NK-92 (cell line): ENCODE measurements around the gene PPP2R2C.

Source experiments
- DNase-seq: peaks from one replicate; lab custom pipeline; 2025; ENCODE audit not compliant: unreplicated experiment; lab: John Stamatoyannopoulos, UW

The PPP2R2C gene

DNA sequence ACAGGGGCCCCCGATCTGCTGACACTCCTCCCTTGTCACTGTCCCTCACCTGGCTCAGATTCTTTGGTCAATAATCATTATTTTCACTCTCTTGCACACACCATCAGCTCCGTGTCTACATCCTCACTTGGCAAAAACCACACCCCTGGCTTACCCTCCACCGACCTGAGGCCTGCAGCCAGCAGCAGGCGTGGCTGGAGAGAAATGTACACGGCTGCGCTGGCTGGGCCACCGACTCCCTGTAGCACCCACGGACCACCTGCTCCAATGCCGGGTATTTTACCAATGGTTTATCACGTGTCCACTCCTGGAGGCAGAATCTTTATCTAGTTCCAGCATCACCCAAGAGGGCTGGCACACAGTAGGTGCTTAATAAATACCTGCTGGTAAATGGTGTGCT, 104.3 kb downstream of the PPP2R2C start:
- DNase-seq: no peak

DNA sequence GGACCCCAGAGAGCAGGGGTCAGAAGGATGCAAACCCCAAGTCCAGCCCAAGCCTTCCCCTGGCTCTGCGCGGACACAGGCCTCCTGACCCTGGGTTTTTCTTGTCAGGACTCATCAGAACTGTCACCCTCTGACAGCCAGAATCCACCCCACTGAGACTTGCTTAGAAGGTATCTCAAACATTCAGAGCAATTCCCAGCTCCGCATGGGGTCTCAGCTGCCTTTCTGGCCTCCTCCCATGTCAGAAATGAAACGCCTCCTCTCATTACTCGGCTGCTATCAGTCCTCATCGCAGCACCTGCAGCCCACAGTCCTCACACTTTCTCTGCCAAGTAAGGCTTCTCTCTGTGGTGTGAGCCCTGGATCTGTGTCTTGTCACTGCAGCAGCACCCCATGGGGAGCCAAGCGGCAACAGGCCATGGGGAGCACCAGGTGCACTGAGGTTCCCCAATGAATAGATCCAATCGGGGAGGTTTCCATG, 105.0 kb downstream of the PPP2R2C start:
- DNase-seq: no peak

DNA sequence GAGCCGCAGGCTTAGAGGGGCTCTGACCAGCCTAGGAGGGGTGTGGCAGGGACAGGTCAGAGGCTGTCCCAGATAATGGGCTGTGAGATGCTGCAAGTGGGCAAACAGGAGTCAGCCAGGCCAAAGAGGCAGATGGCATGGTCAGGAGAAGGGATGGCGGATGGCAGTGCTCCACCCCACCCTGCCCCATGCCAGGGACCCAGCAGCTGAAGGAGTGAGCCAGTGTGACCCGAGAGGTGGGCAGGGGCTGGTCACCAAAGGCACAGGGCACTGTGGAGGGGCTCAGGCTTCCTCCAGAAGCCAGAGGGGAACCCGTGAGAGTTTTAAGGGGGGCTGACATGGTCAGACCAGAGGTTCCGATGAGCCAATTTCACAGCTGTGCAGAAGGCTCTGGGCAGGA, 105.8 kb downstream of the PPP2R2C start:
- no peak for DNase-seq

DNA sequence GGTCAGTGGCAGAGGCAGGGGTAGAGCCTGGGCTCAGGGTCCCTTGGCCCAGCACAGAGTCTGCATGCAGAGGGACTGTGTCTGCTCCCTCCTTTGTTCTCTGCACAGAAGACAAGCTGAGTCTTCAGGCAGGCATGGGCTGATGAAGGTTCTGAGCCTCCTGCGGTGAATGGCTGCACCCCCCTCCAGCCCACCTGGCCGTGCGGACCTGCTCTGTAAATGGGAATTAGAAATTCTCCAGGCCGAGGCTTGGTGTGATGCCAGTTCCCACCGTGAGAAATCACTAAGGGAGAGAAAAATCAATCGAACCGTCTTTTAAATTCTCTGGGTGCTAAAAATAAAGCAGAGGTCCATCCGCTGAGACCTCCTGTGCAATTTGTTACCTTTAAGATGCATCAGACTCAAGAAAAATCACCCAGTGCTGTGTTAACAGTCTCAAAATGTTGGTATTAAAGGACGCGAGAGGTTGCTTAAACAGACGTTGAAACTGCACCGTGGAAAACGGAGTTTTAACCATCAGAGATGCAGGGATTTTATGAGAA, 106.8 kb downstream of the PPP2R2C start:
- no peak for DNase-seq

DNA sequence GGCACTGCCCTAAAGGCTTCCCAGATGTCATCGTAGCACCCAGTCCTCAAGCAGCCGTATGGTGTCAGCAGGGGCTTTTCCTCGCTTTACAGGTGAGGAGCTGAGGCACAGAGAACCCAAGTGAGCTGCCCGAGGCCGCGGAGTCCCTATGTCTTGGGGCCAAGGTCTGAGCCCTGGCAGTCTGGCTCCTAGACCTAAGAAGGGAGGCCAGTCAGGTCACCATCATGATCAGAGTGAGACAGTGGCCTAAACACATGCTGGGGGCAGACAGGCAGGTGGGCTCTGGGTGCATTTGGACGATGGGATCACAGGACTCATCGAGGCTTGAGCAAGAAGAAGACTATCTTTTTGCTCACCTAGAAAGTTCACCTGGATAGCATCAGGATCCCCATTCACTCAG, 107.8 kb downstream of the PPP2R2C start:
- DNase-seq: no peak

DNA sequence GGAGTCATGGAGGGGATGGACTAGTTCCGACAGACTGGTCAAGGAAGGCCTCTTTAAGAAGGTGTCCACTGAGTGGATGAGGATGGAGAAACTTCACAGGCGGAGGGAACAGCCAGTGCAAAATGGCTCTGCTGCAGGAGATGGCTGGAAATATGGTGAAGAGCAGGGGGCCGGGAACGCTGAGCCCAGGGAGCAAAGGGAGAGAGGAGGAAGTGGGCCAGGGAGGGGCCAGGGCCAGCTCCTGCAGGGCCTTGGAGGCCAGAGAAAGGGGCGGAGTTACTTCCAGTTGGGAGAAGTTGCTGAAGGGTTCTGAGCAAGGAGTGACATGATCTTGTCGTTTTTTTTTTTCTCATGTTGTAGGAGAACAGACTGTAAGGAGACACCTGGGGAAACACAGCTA, 108.3 kb downstream of the PPP2R2C start:
- no peak for DNase-seq

DNA sequence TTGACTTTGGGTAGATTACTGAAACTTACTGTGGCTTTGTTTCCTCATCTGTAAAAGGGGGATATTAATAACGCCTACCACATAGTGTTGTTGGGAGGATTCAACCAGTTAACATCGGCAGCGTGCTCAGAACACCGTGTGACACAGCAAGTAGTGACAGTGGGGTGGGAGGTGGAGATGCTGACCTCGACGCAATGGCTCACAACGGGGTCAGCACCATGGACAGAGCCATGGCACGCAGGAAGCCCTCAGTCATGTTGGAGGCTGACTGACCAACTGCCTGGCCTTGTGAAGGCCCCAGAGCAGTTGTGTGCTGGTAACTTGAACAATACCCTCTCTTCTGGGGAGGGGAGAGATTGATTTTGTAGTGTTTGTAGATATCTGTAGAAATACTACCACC, 109.5 kb downstream of the PPP2R2C start:
- DNase-seq: no peak

DNA sequence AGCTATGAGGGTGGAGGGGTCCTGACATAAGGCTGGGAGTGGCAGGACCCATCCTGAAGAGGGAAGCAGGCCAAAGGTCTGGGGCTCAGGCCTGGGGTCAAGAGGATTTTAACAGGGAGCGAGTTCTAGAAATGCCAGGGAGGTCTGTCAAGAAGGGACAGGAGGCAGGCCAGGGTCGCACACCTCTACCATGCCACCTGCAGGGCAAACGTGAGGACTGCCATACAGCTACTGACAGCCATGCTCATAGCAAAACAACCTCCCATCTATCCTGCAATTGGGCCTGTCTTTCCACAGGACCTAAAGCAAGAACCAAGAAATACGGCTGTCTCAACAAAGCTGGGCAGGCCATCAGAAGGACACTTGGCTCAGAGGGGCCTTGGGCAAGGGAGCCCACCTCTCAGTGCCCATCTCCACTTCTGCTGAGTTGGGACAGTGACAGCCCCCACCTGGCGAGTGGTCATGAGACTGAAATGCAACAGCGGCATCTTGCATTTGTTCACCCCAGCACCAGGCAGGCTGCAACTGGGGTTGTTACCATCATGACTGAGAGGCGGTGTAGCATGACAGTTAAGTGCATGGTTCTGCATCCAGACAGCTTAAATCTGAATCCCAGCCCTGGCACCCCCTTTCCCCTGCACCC, 110.0 kb downstream of the PPP2R2C start:
- DNase-seq: no peak

DNA sequence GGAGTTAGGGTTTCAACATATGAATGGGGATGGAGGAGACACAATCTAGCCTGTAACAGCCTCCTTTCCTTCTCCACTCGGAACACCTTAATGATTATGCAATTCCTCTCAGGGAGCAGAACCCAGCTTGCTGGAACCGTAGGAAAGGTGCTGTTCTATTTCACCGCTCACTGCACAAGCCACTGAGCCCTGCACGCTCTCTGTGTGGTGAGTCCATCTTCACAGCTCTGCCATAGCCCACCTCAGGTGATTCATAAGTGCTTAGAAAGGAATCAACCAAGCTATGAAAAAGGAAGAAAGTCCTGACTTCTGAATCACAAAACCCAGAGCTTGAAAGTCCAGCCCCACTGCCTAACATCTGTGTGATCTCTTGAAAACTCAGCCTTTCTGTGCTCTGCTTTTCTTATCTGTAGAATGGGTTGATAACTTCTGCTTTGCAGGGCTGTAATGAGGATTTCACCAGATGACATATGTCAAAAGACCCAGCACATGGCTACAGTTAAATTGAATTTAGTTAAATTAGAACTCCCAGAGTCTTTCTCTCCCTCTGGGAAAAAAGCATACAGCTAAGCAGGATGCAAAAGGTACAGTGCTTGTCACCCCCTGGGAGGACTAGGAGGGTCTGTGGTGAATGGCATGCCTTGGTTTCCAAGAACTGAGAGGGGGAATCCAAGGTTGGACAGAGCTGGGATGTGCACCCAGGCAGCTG, 111.2 kb downstream of the PPP2R2C start:
- no peak for DNase-seq

DNA sequence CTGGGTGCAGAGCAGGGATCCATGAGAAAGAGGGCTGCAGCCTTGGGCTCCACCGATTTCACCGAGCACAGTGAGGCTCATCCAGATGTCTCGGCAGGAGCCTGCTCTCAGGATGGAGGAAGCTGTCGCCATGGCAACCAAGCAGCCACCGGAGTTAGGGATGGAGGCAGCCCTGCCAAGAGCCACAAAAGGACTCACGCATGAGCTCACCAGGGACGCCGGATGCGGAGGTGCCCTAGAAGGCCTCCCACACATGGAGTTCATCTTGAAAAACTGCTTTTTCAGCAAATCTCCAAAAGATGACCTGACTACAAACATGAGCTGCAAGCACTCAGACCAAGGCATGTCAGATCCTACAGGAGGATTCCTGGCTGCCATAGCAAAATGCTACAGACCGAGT, 112.0 kb downstream of the PPP2R2C start:
- DNase-seq: no peak

DNA sequence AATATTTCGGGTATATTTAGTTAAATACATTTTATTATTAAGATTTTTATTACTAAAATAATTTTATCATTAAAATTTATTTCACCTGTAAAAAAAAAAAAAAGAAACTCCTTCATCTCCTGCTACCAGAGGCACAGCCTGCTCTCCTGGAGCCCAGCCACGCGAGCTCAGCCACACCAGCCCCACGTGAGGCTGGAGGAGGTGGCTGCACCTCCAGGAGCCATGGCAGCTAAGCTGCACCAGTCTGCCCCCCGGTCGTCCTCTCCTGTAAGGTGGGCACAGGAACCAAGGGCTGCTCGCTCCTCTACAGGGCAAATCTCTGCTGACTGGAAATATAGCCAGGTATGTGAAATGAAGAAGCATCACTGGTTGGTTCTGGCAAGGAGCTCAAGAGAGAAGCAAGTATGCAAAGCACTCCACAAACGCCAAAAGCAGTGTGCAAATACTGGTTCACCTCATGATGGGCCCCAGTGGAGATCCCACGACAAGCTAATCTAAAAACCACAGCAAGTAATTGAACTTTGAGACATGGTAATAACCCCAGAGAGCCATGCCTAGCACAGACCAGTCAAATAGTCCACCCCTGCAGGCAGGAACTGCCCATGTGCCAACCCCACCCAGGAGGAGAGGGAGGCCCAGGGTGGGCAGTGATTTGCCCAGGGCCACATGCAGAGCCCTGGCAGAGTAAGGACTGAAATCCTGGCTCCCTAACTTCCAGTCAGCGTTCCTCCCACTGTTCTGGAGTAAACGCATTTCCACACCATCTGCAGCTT, 112.7 kb downstream of the PPP2R2C start:
- DNase-seq: no peak

DNA sequence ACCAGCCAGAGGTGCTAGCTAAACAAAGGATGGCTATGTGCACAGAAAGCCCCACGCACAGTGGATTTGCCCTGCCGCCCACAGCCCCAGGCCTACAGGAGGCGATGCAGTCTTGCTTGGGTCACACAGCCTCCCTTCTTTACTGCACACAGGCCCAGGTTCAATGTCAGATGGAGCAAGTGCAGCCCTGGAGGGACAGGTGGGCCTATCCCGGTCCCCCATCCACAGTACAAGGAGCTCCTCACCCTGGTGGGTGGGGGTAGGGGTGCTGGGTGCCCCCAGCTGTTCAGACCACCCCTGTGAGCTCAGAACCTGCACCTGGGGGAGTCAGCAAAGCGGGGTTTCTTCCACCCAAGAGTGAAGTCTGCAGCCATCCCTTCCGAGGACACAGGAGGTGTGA, 114.9 kb downstream of the PPP2R2C start:
- DNase-seq: no peak

DNA sequence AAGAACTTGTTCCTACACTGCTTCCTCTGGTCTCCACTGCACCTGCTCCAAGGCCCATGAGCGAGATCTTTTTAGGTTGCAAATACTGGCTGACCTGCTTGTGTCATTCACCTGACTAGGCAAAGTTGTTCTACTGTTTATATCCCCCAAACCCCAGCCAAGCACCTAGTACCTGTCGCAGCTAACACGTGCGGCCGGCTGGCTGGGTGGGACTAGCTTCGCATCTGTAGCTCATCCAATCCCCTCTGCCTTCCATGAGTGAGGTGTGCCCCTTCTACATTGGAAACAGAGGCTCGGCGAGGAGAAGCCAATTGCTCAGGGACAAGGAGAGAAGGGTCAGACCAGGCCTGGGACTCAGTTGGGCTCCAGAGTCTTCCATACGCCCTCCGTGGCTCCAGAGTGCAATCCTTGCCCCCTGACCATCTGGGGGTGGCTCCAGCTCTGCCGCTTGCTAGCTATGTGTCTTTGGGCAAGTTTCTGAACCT, 116.3 kb downstream of the PPP2R2C start:
- no peak for DNase-seq

DNA sequence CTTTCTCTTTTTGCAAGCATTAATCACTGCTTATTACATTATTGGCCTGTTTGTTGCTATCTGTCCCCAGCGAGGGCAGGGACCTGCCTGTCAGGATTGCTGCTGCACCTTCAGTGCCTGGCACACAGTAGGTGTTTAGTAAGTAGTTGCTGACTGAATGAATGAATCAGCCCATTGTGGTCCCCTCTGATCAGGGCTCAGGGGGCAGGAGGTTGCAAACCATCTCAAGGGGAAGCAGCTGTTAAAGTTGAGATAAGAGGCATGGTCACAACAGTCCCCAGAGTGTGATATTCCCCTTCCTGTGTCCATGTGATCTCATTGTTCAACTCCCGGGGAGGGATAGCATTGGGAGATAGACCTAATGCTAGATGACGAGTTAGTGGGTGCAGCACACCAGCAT, 117.4 kb downstream of the PPP2R2C start:
- no peak for DNase-seq

DNA sequence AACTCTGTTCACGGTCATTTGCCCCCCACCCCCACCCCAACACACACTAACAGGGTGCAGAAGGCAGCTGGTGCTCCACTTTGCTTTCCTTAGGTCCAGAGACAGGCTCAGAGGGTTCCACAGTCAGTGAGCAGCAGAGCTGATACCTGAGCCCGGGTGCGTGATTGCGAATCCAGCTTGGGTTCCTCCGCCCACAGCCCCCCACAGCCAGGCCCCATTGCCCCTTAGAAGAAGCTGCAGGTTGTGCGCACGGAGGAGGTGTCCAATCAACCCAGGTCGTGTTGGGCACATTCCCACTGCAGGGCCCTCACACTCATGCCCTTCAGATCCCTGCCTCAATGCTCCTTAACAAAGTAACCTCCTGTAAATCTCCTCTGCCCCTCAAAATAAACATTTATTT, 117.8 kb downstream of the PPP2R2C start:
- DNase-seq: no peak

DNA sequence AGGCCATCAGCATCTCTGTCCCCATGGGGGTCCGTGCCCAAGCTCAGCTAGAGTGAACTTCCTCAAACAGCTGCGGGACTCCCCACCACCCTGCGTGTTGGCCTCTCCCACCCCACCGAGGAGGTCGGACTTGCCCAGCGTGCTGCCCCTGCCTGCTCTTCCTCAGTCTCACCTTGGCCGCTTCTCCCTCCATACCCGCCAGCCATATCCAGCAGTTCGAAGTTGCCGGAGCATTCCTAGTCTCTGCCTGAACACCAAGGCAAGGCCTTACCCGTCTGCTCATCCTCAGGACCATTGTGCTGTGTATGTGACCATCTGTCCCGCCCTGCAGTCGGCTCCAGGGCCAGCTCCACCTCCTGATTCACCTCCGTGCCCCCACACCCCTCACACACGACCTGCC, 118.3 kb downstream of the PPP2R2C start:
- DNase-seq: no peak

DNA sequence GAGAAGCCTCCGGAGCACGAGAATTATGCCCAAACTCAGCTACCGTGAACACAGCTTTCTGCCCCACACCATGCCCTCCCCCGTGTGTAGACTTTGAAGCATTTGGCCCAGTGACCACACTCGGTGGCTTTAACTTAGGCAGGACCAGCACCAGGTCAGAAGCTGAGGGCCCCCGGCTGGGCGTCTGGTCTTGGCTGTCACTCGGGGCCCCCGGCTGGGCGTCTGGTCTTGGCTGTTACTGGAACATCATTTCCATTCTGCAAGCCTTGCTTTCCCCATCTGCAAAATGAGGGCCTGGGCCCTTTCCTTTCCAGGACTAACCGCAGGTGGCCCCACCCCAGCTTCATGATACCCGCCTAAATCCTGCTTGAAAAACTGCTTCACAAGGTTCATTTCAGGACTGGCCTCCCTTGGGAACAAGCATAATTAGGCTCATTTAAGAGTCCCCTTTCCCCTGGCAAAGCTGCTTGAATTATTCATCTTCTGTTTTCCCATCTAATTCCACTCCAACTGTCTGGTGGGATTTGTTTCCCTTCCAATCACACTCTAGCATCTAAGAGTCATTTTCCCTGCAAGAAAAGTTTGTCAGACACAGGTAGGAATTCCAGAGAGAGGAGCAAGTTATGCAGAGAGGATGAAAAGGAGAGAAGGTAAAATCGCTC, 120.3 kb downstream of the PPP2R2C start:
- no peak for DNase-seq

DNA sequence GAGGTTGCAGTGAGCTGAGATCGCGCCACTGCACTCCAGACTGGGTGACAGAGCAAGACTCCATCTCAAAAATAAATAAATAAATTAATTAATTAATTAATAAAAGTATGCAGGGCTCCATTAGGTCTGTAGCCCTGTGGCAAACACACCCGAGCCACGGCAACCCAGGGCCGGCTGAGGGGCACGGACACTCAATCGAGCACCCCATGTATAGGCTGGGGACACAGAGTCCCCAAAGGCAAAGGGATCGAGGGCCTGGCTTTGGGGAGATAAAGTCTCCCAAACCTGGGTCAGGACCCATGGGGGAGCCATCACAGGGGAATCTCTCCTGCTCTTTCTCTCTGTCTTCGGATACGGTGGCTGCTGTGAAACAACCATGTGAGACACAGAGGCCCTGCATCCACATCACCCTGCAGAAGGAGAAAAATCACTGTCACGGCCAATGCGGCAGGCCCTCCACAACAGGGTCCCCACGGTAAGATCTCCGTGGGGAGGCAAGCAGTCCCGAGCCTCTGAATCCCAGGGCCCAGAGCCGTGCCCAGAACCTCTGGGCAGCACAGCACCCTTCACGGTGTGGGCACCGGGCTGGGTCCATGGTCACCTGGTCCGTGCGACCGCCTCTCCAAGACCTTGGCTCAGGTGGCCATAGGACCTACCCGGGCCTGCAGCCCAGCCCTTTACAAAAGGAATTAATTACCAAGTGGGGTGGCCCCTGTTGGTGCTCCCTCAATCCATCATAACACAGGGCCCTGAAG, 121.0 kb downstream of the PPP2R2C start:
- no peak for DNase-seq

DNA sequence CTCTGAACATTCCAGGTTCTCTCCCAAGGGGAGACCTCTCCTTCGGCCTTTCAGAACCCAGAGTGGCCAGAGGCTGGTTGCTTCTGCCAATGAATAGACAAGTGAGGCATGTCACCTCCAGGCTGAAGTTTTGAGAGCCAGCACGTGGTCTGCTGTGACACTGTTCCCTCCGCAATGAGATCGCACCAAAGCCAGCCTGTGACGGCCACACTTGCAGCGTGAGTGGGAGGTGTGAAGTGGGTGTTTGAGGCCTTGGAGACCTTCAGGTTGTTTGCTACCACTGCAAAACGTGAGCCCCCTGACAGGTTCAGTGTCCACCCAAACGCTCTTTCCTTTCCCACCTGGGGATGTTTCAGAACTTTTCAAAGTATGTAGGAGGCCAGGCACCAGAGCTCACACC, 121.8 kb downstream of the PPP2R2C start:
- no peak for DNase-seq

DNA sequence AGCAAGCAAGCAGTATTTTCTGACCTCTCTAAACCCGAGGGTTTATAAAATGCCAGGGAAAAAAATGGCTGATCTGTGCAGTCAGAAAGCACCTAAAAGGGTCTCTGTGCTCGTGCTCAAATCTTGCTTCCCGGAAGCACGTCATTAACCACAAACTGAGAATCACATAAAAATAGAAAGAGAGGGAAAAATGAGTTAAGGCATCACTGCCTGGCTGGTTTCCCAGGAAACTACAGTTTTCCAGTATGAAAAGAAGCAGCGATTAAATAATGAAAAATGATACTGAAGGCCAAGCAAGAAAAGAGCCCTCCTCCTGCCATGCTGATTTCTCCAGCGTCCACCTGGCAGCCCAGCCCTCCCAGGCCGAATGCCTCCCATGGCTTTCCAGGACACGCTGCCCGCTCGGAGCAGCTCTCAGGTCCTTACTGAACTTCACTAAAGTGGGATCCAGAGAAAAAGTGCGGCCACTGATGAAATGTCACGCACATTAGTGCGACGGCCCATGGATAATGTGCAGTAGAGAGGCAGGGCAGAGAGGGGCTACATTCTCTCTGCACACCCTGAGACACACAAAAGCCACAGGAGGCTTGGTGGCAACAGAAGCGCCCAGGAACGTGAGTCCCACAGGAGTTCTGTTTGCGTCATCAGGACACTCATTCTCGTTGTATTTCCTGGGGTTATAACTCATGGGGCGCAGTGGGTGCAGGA, 122.4 kb downstream of the PPP2R2C start:
- DNase-seq: no peak
